IPS DF 19.7 (cell line): ENCODE measurements around the gene RAB11B.
"Not testable (repeated sequence)": the region's sequence is repeated elsewhere in the genome, so short reads cannot be mapped to it uniquely, and the experiment has no call there.

Experiments
- DNase-seq: peaks from one replicate; pipeline ENCODE4 v3.0.0-alpha.2; 2013; ENCODE audit warnings: low read depth, low spot score

Gene RAB11B

DNA sequence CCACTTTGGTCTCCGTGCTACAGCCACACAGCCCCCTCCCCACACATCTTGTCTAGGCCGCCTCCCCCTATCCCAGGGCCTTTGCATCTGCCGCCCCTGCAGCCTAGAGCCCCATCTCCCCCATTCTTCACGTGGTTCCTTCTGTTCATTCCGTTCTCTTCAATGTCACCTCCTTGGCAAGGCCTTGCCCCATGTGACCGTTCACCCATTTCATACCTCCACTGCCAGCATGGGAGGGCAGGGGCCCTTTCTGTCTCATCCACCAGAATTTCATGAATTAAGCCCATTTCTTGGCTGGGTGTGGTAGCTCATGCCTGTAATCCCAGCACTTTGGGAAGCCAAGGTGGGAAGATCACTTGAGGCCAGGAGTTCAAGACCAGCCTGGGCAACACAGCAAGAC is 38.9 kb downstream of the RAB11B start:
- no peak for DNase-seq

DNA sequence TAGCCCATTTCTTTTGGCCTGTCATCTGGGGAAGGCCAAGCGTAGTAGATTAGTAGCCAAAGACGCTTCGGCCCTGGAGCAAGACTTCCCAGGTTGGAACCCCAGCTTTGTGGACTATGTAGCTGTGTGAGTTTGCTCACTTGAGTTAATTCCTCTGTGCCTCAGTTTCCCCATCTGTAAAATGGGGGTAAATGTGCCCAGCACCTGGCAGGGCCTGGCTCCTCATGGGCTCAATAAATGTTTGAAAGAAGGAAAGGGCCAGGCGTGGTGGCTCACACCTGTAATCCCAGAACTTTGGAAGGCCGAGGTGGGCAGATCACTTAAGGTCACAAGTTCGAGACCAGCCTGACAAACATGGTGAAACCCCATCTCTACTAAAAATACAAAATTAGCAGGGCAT is 39.7 kb downstream of the RAB11B start:
- DNase-seq = no peak

DNA sequence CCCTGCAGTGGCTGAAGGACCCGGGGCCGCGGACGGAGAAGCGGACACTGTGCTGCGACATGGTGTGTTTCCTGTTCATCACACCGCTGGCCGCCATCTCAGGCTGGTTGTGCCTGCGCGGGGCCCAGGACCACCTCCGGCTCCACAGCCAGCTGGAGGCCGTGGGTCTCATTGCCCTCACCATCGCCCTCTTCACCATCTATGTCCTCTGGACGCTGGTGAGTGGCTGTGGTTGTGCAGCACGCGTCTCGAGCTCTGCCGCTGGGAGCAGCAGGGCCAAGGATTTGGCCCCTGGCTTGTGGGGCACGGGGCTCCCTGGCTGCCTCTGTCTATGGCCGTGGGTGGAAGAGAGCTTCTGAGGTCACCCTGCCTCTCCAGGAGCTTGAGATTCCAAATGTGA is 40.5 kb downstream of the RAB11B start:
- no peak for DNase-seq

DNA sequence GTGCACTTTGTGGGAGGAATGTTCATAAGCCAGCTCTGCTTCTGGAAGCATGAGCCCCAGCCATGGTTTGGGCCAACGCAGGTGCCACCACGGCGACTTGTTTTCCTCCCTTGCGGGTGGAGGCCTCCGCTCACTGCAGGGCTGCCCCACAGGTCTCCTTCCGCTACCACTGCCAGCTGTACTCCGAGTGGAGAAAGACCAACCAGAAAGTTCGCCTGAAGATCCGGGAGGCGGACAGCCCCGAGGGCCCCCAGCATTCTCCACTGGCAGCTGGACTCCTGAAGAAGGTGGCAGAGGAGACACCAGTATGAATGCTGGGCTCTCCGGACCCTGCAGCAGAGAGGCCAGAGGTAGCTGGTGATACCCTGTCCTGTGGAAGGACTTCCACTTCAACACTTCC is 48.1 kb downstream of the RAB11B start:
- no peak for DNase-seq

DNA sequence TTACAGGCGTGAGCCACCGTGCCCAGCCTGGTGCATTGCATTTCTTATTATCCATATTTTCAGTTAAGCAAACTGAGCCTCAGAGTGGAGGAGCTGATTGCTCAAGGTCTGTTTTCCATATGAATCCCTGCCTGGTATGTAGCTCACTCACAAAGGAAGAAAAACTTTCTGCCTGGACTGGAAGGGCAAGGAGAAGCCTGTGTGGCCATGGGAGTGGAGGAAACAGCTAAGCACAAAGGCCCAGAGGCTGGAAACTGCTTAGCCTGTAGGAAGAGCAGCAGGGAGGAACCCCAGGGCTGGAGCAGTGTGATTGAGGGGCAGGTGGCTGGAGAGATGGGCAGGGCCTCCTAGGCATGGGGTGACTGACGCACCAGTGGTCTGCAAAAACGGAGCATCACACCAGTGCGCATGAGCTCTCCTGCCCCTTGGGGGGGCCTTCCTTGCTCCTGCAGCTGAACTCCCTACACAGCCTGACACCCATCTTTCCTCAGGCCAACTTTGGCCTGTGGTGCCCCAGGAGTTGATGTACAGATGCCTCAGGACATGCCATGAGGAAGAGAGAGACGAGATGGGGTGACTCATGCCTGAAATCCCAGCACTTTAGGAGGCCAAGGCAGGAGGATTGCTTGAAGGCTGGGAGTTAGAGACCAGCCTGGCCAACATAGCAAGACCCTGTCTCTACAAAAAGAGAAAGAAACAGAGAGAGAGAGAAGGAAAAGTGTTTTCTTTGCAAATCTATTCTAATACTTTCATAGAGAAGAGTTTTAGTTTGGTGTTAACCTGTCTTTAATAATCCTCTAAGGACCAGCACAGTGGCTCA is 51.8 kb downstream of the RAB11B start:
- DNase-seq = peak; percentile 68

DNA sequence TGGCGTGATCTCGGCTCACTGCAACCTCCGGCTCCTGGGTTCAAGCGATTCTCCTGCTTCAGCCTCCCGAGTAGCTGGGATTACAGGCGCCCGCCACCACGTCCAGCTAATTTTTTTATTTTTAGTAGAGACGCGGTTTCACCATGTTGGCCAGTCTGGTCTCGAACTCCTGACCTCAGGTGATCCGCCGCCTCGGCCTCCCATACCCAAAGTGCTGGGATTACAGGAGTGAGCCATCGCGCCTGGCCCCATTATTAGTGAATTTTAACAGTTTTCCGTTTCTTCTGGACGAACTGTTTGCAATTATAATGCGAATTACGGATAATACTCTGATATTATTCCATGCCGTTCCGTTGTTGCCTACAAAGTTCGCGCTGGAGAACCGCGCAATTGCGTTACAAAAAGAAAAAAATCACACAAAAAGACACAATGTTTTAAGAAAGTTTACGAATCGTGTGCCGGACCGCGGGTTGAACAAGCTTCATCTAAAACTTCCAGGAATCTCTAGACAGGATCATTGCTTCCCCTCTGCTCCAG is 54.0 kb downstream of the RAB11B start:
- DNase-seq = not testable (repeated sequence)

DNA sequence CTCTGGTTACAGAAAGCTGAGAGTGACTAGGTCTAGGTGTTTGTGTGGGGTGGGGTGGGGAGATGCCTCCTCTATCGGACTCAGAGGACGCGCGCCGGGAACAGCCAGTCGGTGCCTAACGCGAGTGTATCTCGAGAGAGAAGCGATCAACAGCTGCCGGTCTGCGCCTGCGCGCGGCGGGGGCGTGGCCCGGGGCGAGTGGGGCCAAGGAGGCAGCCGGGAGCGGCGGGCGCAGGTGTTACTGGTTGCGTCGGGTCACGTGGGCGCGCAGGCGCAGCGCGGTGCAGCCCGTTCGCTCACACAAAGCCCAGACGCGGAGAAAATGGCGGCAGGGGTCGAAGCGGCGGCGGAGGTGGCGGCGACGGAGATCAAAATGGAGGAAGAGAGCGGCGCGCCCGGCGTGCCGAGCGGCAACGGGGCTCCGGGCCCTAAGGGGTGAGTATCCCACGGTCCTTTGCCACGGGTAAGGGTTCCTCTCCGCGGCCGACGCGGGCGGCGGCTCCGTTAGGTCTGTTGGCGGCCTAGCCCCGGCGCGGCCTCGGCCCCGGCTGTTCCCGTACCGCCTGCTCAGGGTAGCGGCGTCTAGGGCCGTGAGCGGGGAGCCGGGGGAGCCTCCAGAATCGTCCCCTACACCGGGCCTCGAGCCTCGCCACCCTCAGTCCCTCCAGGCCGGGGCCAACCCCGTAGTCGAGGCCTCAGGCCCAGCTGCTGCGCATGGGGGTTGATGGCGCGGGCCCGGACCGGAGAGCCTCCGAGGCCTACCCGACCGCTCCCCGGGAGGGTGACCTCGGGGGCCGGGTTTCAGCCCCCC is 54.7 kb downstream of the RAB11B start, which contains the start of gene HNRNPM:
Gene HNRNPM, plus strand, starts transcription at position 299 of the 811 bp plus-strand sequence. Its CDS starts 24 bp downstream, at position 323.
- peak; percentile 86 for DNase-seq

DNA sequence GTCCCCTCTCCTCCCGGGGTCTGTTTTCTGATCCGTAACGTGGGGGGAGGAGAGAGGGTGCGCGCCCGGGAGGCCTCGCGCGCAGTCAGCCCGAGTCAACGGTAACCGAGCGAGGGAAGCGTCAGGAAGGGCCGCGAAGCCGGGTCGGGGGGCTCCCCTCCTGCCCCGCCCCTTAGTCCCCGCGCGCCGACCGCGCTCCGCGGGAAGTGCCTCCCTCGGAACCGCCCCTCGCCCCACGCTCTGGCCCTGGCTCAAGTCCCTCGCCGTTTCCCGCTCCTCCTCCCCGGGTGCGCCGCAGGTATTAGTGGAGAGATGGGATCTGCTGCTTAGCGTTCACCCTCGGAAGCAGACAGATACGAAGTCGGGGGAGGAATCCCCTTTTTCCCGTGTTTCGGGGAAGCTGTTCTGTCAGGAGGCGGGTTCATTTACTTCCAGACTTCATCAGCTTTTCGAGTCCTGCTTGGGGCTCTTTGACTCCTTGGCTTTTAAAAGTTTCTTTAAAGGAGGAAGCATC is 55.4 kb downstream of the RAB11B start:
- no peak for DNase-seq

DNA sequence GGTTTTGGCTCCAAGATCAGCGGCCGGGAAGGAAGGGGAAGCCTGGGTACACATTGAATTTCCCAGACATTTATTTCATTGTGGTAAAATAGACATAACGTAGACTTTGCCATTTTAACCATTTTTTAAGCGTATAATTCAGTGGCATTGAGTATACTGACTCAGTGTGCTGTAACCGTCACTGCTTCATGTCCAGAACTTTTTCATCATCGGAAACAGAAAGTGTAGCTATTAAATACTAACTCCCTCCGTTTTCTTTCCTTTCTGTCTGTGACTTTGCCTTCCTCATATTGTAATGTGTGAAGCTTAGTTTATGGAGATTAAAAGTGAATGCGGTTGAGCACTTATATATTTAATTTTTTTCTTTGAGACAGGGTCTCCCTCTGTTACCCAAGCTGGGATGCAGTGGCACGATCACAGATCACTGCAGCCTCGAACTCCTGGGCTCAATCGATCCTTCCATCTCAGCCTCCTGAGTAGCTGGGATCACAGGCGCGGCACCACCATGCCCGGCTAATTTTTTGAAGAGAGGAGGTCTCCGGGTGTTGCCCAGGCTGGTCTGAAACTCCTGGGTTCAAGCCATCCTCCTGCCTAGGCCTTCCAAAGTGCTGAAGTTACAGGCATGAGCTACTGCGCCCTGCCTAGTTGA is 56.0 kb downstream of the RAB11B start:
- DNase-seq = no peak

DNA sequence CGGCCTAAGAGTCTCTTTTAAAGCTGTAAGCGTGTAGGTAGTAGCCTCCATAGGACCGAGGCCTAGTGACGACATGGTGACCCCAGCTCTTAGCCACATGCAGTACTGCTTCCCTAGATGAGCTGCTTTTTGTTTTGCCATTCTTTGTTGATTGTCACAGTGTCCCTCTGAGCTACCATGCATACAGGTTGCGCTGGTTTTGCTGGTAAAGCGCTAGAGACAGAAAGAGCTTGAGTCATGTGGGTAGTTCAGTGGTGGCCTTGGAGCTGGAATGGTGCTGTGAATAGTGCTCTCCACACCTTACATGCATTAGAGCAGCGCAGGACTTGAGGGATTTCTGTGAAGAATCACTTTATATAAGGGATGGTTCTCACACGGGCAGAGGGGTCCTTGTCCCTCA is 59.7 kb downstream of the RAB11B start:
- DNase-seq = peak; percentile 20

DNA sequence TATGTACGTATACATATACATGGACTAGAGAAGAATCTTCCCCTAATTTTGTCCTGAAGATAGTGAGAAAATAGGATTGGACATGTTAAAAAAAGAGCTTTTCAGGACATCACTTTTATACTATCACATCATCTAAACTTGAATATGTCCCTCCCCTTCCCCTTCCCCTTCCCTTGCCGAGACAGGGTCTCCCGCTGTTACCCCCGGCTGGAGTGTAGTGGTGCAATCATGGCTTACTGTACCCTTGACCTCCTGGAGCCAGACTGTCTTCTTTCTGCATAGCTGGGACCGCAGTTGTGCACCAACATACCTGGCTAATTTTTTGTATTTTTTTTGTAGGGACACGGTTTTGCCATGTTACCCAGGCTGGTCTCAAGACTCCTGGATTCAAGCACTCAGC is 61.2 kb downstream of the RAB11B start:
- DNase-seq = no peak

DNA sequence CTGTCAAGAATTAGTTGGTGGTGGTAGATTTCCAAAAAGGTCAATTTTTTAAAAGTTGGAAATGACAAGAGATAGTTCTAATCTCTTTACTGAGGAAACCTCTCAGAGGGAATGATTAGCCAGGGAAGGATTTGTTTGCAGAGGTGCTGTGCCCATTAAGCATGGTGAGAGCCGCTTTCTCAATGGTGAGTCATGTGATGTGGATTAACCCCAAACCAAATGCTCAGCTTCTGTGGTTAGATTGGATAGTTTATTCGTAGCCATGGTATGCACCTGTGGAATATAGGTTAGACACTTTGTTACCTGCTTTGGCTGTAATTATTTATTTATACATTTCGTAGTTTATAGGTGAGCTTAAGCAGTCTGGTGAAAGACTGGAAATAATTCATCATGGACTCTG is 61.7 kb downstream of the RAB11B start:
- DNase-seq = no peak

DNA sequence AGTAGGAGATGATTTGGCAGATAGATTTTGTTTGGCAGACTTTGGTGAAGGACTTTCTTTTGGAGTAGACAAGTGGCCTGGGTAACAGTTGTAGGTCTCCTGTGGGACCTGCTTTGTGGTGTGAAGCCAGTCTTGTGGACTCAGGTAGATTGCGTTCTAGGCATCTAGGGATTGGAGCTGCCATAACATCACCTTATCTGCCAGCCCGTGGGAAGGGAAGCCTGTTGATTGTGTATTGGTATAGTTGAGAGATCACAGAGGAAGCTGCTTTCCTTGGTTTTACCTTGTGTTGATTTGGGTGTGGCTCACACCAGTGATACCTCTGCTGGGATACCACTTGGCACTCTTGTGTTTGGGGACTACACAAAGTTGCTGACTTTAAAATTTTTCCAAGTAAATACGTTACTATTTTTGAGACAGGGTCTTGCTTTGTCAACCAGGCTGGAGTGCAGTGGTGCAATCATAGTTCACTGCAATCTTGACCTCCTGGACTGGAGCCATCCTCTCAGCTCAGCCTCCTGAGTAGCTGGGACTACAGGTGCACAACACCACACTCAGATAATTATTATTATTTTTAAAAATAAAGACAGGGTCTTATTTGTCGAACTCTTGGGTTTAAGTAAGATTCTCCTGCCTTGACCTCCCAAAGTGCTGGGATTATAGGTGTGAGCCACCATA is 62.4 kb downstream of the RAB11B start:
- DNase-seq = no peak

DNA sequence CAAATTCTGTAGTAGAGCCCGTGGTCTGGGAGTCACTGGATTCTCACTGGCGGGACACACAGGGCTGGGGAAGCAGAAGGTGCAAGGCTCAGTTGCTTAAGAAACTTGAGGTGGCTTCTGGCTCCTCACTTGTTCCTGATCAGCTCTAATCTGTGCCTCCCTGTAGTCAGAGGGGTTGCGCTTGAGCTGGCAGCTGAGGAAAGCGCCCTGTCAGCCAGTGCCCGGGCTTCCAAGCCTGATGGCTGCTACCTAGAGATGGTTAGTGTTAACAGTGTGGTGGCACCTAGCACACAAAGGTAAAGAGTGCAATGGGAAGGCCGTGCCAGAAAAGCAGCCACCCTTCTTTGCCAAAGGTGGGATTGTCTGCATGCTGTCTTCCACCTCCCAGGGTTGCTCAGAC is 63.5 kb downstream of the RAB11B start:
- no peak for DNase-seq
